Measurements from ENCODE around the gene AVP.

AVP gene

DNA sequence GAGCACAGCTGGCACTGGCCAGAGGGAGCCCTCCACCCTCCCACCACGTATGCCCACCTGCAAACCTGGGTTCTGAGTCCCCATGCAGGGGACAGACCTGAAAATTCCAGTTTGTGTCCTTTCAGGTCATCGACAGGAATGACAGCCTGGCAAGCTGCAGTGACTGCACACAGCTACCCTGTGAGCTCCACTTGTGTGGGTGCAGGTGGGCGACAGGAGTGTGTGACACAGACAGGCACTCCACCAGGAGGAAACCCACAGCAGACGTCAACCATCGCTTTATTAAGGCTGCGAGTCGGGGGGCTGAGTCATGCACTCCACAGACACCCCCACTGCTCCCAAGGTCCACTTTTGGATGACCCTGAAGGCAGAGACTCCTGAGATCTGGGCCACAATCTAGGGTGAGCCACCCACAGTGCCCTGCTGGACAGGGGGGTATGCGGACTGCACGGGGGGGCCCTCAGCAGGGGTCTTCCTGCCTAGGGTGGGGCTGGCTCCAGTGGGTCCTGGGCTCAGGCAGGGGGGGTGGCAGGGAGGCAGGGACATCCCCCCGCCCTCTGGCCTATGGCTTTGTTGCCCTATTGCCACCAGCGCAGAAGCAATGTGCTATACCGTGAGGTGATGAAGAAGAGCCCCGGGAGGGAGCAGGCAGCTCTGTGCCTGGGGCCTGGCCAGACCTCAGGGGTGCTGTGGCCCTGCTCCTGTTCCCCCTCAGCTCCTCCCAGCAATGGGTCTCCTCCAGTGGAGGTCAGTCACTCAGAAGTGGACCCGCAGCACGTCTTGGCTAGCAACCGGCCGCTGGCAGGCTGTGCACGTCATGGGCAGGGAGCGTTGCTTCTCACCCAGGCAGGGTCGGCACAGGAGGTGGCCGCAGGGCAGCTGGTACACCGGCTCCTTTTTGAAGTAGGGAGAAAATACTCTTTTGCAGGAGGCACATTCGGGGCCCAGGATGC lies 25.1 kb upstream of the AVP start:
- DNase-seq = no peak

DNA sequence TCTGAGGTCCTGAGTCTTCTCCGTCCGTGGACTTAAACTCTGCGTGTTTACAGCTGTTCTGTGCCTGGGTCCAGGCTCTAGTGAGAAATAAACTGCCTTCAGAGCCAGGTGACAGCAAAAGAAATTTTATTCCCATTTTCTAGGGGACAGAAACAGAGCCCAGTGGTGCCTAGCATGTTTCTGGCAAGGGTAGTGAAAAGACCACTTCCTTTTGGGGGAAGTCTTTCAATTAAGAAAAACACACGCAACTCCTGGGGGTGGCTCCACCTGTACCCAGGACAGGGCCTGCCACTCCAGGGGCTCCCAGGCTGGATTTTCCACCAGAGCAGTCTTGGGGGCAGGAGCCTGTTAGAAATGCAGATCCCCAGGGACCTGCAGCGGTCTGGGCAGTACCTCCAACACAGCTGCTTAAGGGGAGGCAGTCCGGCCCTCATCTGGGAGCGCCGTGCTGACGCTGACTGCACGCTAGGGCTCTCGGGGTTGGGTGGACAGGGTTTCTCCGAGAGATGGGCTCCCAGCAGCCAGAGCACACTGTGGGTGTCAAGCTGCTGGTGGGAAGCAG lies 23.0 kb upstream of the AVP start:
- no peak for DNase-seq

DNA sequence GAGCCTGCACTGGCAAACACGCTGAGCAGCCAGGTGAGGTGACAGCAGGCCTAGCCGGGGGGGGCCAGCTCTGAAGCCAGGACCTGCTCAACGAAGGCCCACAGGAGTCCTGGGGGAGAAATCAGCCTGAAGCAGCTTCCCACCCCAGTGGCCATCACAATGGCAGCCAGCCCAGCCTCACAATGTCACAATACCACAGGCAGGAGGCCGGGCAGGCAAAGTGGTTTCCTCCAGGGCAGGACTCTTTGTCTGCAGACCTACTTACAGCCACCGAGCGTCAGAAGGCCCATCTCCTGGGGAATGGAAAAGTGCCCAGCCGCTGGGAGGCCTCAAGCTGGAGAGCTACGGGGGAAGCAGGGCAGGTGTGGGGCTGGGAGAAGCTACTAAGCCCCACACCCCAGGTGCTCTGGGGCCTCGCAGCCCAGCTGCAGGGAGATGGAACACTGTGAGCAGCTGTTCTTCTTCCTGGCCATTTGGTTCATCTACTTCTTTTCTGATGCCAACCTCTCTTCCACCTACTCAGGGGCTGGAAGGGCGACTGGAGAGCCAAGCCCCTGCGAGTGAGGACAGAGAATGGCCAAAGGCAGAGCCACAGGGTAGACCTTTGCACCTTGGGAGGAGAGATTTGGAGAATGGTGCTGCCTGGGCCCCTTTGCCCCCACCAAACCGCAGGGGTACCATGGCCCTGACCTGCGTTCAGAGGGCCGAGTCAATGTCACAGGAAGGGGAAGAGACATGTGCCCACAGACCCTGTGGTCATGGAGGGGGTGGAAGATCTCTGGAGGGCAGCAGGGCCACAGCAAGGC lies 22.3 kb upstream of the AVP start:
- no peak for DNase-seq

DNA sequence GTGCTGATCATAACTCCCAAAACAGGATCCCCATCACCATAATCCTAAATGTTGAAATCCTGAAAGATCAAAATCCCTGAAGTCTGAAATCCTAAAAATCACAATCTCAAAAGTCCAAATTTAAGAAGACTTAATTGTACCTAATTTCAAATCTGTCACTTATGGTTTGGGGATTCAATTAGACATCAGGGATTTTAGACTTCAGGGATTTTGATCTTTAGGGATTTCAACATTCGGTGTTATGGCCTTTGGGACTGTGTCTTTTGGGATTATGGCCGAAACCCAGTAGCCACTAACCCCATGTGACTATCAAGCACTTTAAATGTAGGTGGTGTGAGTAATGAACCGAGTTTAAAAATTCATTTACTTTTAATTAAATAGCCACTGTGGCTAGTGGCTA lies 21.7 kb upstream of the AVP start:
- DNase-seq = no peak

DNA sequence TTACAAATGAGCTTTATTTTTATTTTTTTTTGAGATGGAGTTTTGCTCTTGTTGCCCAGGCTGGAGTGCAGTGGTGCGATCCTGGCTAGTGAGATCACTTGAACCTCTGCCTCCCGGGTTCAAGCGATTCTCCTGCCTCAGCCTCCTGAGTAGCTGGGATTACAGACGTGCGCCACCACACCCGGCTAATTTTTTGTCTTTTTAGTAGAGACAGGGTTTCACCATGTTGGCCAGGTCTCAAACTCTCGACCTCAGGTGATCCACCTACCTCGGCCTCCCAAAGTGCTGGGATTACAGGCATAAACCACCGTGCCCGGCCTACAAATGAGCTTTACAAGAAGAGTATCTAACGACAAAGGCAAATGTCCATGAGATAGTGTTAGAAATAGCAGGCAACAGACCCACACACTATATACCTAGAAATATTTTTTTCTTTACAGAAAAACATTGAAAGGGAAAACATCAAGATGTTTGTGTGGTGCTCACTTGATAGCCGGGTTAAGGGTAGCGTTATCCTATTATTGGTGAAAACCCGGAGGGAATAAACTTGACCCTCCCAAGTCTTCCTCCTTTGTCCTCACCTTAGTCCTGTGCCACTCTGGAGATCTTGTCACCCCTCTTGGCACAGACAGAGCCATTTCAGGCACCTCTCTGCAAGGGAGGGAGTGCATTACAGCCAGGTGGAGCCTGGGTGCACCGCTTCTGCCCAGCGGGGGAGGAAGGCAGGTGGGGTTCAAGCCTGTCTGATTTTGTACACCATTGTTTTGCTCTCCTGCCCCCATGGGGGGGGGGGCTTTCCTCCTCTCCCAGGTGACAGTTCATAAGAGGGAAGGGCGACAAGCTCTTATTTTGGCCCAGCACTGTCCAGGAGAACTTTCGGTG lies 21.0 kb upstream of the AVP start:
- DNase-seq = no peak

DNA sequence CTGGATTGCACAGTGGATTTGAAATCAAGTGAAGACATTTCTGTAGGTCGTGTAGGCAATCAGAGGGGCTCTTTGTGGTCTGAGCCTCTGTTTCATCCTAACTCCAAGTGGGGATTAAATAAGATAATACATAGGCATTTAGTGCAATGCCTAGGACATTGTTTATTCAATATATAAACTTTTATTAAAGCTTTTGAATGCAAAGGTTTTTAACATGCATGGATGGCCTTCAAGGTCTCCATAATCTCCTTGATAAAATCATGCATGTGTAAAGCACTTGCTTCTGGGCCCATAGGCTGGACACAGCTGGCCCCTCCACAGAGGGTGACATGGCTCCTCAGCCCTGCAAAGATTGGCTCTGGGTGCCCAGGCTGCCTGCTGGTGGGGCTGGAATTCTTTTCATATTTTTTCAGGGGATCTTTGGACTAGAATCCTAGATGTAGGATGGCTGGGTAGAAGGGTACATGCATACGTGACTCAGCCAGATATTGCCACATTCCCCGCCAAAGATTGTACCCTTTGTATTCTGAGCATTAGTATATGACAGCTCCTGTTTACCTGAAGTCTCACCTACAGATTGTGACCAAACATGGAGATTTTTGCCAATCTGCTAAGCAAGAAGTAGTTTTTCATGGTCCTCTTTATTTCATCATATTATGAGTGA lies 19.0 kb upstream of the AVP start:
- no peak for DNase-seq

DNA sequence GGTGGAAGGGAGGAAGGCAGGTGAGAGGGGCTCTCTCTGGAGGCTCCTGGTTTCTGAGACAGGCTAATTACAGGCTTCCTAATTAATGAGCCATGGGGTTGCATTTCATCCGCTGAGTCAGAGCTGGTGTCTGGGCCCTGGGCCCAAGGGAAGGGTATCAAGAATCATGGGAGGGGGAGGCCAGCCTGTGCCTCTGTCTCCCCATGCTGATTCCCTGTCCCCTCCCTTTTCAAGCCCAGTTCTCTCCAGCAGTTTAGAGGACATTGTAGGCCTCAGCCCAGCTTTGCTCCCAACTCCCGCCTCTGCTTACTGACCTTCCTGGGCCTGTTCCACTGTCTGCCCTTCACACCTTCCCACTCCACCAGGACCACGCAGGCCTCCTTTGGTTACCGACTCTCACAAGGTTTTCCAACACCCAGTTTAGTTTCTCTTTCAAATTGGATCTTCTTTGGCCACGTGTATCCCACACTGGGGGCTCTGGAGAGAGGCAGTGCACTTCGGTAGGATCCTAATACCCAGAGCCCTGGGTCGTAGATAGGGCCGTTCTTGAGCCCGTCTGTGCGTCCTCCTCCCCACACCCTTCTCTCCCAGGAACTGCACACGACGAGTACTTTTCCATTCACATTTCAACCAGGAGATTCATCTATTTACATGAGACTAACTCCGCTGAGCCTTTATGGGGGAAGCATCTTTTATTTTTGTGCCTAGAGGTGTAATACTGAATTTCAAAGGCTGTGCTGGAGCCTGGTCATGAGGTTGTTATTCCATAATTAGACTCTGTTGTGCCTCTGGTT lies 18.2 kb upstream of the AVP start:
- no peak for DNase-seq

DNA sequence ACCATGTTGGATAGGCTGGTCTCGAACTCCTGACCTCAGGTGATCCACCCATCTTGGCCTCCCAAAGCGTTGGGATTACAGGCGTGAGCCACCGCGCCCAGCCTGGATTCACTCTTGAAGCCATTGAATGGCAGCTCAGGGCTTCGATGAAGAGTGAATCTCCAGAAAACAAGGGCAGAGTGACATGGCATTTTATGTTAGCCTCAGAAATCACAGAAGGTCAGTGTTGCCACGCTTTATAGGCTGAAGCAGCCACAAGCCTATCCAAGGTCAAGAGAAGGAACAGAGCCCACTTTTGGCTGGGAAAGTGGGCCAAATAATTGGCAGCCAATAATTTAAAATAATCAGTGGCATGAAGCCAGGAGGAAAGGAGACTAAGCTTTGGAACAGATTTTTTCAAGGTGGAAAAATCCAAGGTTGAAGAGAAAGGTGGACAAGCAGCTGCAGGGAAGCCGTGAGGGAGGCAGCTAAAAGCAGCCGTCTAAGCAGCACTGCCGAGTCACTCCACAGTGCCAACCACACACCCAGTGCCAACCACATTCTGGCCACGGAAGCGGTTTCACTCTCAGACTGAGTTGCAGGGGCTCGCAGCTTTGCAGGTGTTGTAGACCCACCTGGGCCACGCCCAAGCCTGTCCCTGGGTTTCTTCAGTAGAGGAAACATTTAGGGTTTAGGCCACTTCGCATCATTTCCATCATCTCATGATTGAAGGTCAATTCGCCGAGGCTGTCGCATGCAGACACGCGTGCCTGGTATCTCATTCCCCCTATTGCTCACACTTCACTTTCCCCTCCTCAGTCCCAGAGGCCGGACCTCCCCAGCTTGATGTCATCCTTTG lies 17.4 kb upstream of the AVP start:
- DNase-seq = peak; percentile 89

DNA sequence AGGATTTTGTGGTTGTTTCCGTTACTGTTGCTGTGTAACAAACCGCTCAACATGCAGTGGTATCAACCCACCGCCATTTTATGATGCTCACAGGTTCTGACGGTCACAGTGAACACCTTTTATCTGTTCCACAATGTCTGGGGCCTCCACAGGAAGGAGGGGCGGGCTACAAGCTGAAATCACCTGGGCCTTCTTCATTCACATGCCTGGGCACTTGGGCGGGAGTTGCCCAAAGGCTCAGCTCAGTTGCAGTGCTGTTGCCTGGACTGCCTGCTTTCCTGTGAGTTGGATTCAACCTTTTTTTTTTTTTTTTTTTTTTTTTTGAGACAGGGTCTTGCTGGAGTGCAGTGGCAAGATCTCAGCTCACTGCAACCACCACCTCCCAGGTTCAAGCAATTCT lies 16.7 kb upstream of the AVP start:
- DNase-seq = no peak

DNA sequence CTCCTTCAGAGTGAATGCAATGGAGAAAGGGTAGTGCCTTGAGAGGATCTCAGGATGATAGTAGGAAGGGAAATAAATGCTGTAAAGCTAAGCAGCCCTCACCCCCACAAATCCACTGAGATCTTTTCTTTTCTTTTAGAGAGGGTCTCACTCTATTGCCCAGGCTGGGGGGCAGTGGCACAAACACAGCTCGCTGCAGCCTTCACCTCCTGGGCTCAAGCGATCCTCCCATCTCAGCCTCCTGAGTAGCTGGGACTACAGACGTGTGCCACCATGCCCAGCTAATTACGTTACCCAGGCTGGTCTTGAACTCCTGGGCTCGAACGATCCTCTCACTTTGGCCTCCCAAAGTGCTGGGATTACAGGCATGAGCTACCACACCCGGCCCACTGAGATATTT lies 16.0 kb upstream of the AVP start:
- DNase-seq = no peak

DNA sequence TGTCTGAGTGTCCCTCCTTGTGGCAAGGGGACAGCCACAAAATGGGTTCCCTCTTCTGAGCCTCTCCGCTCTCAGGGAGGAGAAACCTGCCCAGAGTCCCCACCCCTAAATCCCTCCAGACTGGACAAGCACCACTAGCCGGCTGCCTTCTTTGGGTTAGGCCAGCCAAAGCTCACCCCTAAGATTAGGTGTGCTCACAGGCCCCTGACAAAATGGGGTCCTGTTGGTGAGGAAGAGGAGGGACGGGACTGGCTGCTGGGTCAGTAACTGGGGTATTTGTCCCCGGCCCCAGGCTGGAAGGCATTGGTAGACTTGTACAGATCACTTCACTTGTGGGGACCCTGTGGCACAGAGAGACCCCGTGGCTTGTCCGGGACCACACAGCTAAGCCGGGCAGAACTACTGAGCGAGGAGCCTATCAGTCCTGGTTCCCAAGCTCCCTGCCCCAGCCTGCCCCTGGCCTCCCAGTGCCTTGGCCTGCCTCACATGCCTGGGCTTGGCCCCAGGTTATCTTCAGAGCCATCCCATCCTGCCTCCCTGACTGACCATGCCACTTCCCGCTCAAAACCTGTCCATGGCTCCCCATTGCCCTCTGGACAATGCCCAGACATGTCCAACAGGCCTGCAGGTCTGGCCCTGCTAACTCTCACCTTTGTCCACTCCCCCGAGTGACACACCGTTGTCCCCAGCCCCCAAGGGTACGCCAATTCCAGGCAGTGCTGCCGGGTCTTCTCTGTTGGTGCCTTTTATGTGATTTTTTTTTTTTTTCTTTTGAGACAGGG lies 10.5 kb upstream of the AVP start:
- DNase-seq = no peak

DNA sequence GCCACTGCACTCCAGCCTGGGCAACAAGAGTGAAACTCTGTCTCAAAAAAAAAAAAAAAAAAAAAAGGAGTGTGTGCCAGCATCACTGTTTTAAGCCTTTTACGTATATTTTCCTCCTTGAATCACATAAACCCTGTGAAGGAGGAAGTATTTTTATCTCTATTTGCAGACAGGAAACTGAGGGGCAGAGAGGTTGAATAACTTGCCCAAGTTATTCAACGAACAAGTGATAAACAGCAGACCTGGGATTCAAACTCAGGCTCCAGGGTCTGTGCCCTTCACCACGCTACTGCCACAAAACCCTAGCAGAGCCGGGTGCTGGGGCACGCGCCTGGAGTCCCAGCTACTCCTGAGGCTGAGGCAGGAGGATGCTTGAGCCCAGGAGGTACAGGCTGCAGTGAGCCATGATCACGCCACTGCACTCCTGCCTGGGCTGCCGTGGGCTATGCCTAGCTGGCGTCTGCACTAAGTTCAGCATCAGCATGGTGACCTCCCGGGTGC lies 9.4 kb upstream of the AVP start:
- no peak for DNase-seq

DNA sequence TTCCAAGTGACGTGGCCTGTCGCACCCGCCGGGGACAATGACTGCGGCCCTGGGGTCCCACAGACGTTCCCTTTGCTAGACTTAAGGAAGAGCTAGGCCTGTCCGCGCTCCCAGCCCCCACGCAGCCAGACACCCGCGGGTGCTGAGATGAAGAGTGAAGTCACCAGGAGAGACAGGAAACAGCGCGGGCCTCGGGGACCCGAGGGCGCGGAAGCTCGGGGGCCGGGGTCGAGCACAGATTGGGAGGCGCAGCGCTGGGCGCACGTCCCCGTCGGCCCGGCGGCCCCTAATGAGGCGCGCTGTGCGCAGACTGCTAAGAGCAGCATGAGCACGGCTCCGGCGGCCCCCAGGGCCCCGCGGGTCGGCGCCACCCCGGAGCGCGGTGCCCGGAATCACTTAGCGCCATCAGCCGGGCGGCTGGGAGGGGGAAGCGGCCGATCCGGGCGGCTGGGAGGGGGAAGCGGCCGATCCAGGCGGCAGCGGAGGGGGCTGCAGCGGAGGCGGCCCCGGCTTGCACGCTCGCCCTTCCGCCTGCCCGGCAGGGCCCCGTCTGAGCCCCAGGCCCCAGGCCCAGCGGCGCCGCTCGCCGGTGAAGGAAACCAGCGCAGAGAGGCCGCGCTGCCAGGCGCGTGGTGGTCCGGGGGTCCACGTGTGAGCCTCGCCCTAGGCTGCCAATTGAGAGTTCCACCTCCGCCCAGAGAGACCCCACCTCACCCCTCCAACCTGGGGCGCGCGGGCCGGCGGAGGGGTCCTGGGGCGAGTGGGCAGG lies 8.3 kb upstream of the AVP start:
- peak; percentile 75 for DNase-seq

DNA sequence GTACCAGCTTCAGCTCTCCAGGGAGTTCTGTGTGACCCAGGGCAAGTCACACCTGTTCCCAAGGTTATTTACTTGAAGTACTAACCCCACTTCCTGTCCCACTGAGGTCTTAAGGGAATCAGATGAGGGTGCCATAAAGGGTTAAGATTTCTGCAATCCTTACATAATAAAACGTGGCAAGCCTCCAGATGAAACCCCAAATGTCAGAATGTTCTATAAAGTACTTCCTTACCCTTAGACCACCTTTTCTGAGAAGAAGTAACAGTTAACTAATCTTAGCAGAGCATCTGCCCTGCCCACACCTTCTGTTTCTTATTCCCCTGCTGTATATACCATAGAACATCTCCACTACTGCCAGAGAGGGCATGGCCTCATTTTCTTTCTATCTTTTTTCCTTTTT lies 6.0 kb upstream of the AVP start:
- no peak for DNase-seq

DNA sequence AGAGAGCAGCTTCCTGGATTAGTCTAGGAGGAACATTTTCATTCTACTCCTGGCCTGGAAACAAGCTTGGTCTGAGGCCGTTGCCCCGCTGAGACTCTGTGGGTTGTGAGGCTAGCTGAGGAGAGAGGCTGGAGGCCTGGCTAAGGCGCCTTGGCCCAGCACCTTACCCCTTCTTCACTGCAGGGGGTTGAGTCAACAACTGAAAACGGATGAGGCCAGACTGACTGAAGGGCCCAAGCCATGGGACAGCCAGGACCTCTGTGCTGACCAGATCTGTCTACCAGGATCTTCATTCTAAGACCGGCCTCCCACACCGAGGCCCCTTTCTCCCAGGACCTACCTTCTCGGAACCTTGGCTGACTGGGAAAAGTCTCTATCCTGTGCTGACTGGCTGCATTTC lies 3.5 kb upstream of the AVP start:
- DNase-seq = no peak

DNA sequence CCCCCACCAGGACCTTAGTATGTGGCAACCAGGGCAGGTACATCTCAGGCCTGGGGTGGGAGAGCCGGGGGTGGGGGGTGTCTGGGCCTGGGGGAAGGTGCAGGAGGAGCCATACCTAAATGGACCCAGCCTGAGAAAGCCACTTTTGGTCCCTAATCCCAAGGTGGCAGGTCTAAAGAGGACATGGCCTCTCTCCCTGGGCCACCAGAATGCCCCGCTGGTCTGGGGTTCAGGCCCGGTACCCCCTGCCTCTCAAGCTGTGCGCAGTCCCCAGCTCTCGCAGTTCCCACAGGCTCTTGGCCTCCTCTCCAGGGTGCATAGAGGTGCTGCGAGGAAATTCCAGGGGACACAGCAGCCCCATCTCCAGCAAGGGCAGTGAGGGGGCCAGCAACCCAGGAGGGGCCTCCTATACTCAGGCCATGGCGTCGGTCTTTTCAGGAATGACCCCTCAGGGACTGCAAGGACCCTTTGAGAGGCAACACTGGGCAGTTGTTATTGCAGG lies 1.1 kb upstream of the AVP start:
- no peak for DNase-seq

DNA sequence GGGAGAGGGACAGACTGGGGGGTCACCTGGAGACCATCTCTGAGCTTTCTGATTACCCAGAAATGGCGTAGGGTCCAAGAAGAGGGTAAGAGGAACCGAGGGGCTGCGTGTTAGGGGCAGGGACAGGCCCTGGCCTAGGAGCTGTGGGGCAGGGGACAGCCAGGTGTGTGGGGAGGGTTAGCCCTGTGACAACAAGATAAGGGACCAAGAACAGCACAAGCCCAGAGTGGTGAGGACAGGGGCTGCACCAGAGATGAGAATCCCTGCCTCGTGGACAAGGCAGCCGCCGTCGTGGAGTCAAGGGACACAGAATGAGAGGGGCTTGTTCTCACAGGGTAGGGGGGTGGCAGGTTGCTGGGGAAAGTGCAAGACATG lies 449 bp upstream of the AVP start:
- no peak for DNase-seq
